Spleen (tissue), 11 donors: ENCODE results near the gene VTCN1. TPM values are rescaled to one million over a fixed set of nuclear protein-coding genes. Genes with fewer than 3 reads are reported as not detected.
"Not testable (repeated sequence)": the region's sequence is repeated elsewhere in the genome, so short reads cannot be mapped to it uniquely, and the experiment has no call there.

Experiments used
- DNase-seq: peaks from one replicate; pipeline ENCODE4 v3.0.0-alpha.2; 2020
- H3K27ac ChIP-seq, 8 donors: fragments of 200-600 bp; sonication (generic) in 7 of 8; 1 replicate in 4 of 8; 2 replicates in 4 of 8; pipeline versions ENCODE4 v1.5.0 to v1.8.0; 2016 to 2021; ENCODE audit warnings: inconsistent platforms in 4 of 8, mild to moderate bottlenecking in 4 of 8, moderate library complexity in 1 of 8
- H3K27me3 ChIP-seq, 7 donors: fragments of 200-600 bp; sonication (generic) in 6 of 7; replicated peaks in 1 of 7; 1 replicate in 4 of 7; 2 replicates in 3 of 7; pipeline versions ENCODE4 v1.5.0 to v1.8.0; 2016 to 2021; ENCODE audit warnings: inconsistent platforms in 3 of 7, mild to moderate bottlenecking in 1 of 7
- H3K36me3 ChIP-seq, 6 donors: fragments of 200-600 bp; sonication (generic) in 5 of 6; 1 replicate in 4 of 6; 2 replicates in 2 of 6; pipeline versions ENCODE4 v1.5.0 to v1.8.0; 2016 to 2021; ENCODE audit warnings: inconsistent platforms in 2 of 6
- H3K4me1 ChIP-seq, 6 donors: fragments of 200-600 bp; sonication (generic) in 5 of 6; 1 replicate in 3 of 6; 2 replicates in 3 of 6; pipeline versions ENCODE4 v1.5.0 to v1.8.0; 2016 to 2021; ENCODE audit warnings: inconsistent platforms in 3 of 6
- H3K4me3 ChIP-seq, 8 donors: fragments of 200-600 bp; sonication (generic) in 7 of 8; 1 replicate in 4 of 8; 2 replicates in 4 of 8; pipeline versions ENCODE4 v1.5.0 to v1.8.0; 2016 to 2021; ENCODE audit warnings: inconsistent platforms in 4 of 8, mild to moderate bottlenecking in 4 of 8, moderate library complexity in 2 of 8
- H3K9me3 ChIP-seq, 8 donors: fragments of 200-600 bp; sonication (generic) in 7 of 8; 1 replicate in 4 of 8; 2 replicates in 4 of 8; pipeline versions ENCODE4 v1.5.0 to v1.8.0; 2016 to 2021; ENCODE audit warnings: inconsistent platforms in 4 of 8
- POLR2A ChIP-seq, 3 donors: fragments of 450-650 bp; IDR thresholded peaks; one replicate each; pipeline ENCODE4 v1.5.1; 2017; ENCODE audit warnings: antibody characterized with exemption in 3 of 3, mild to moderate bottlenecking in 1 of 3
- POLR2AphosphoS5 ChIP-seq, 3 donors: sonication (generic); formaldehyde crosslinking; IDR thresholded peaks; one replicate each; pipeline ENCODE4 v1.5.1; 2017; ENCODE audit warnings: antibody characterized with exemption in 3 of 3
- WGBS, 5 donors: extraction: QIAGEN DNeasy Blood & Tissue Kit in 3 of 5; methylation state at CpG; one replicate each; pipeline versions ENCODE4 v1.1.5 to v1.1.7; 2013 to 2018; 5-methylcytosine and 5-hydroxymethylcytosine counted together
- intact Hi-C: fragments of 100-400 bp; cut with DNase I; formaldehyde crosslinking; loops from one replicate; pipeline ENCODE4 v1.15.0; 2023; ENCODE audit warnings: low total_unique reads
- polyA plus RNA-seq, 3 donors: library from polyadenylated mRNA; stranded (reverse); fragments of 200-250 nt; gene quantifications; one replicate each; pipeline ENCODE4 v1.2.1, GENCODE V29; 2013
- total RNA-seq, 7 donors: library from RNA; depleted of rRNA in 3 of 7; stranded (reverse); fragments of >200 nt in 3 of 7; fragmentation: NEBNext Ultra II Directional in 4 of 7; extraction: Animal tissue kit (Norgen Biotek cat#: 25700) in 4 of 7; gene quantifications; one replicate each; pipeline versions ENCODE4 v1.1.0 to v1.2.1, GENCODE V29; 2016 to 2021
- TF ChIP-seq, protein P1 (sequence below), 11 experiments: fragments of 200-600 bp in 7 of 11; fragments of 450-650 bp in 4 of 11; sonication (generic) in 4 of 11; IDR thresholded peaks in 8 of 11; conservative IDR thresholded peaks in 3 of 11; 1 replicate in 7 of 11; 2 replicates in 4 of 11; pipeline versions ENCODE4 v1.4.0 to v1.8.0; 2016 to 2021; ENCODE audit warnings: antibody characterized with exemption in 11 of 11, inconsistent platforms in 4 of 11, mild to moderate bottlenecking in 1 of 11
- donor health status: healthy with polysubstance abuse.
- donor health status: DM: no; HTN: no; CAD: no; lungs with moderate emphysema.
- donor health status: DM: no; HTN: no; CAD: no.
- donor health status: Bipolar disorder and iron deficiency.
- donor health status: healthy.
- donor health status: DM: no; HTN: no; CAD: no.
- donor health status: DM: yes; HTN: yes; CAD: no.

VTCN1 gene
- total and polyA plus RNA-seq, 10 donors: not detected

DNA sequence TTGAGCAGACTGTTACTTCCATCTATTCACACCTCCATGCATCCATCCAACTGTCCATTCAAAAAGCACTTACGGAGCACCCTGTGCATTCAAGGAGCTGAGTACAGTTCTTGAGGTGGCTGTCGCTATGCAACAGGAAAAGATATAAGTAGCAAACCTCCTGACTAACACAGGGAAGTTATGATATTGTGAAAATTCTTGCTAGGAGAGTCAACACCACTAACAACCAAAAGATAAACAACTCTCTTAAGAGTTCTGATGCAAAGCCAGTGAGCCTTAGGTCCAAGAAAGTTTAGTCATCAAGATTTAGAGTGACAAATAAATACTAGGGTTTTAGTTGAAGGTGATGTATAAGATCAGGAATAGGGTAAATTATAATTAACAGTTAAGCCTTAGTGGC, 44.7 kb downstream of the VTCN1 start:
- no peaks in the 10 kb centered on the region for H3K36me3 ChIP-seq
- no peaks in the 10 kb centered on the region for H3K4me1 ChIP-seq
- H3K27ac ChIP-seq: no peak overlapping the region
- 65 to 93% (median 89%) methylated on average over 2 of the region's 2 CpGs for WGBS, 5 donors
- TF ChIP-seq POLR2AphosphoS5 (IDR thresholded peaks at IDR 0.05) (no peak), POLR2A (IDR thresholded peaks at IDR 0.05) (no peak)
- TF ChIP-seq, protein P1, sequence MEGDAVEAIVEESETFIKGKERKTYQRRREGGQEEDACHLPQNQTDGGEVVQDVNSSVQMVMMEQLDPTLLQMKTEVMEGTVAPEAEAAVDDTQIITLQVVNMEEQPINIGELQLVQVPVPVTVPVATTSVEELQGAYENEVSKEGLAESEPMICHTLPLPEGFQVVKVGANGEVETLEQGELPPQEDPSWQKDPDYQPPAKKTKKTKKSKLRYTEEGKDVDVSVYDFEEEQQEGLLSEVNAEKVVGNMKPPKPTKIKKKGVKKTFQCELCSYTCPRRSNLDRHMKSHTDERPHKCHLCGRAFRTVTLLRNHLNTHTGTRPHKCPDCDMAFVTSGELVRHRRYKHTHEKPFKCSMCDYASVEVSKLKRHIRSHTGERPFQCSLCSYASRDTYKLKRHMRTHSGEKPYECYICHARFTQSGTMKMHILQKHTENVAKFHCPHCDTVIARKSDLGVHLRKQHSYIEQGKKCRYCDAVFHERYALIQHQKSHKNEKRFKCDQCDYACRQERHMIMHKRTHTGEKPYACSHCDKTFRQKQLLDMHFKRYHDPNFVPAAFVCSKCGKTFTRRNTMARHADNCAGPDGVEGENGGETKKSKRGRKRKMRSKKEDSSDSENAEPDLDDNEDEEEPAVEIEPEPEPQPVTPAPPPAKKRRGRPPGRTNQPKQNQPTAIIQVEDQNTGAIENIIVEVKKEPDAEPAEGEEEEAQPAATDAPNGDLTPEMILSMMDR (IDR thresholded peaks at IDR 0.05 in 8 of 11, conservative IDR thresholded peaks at IDR 0.05 in 3 of 11): no peak
- no peak overlapping the region for H3K4me3 ChIP-seq
- DNase-seq: no peak
- intact Hi-C loops: no loop called here
- H3K9me3 ChIP-seq: no peaks in the 10 kb centered on the region
- H3K27me3 ChIP-seq: no peaks in the 10 kb centered on the region

DNA sequence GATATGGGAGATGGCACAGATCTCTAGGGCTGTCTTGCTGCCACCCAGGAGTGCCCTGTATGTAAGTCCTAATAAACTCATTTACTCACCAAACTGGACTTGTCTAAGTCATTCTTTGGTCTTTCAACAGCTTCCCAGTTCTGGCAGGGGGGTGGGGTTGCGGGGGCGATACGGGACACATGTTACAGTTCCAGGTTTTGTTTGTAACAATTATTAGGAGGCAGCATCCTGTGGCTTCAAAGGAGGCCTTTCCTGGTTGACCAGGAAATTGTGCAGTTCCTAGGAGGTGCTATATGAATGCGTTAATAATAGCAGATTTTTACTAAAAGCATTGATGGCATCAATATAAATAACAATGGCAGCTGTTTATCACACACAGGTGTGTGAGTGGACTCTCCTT, 46.5 kb downstream of the VTCN1 start:
- no peaks in the 10 kb centered on the region for H3K9me3 ChIP-seq
- no peak for DNase-seq
- H3K4me3 ChIP-seq: no peak overlapping the region
- no peak for TF ChIP-seq POLR2A (IDR thresholded peaks at IDR 0.05)
- TF ChIP-seq, protein P1 (IDR thresholded peaks at IDR 0.05 in 8 of 11, conservative IDR thresholded peaks at IDR 0.05 in 3 of 11): no peak
- TF ChIP-seq POLR2AphosphoS5 (IDR thresholded peaks at IDR 0.05): no peak
- no peaks in the 10 kb centered on the region for H3K27me3 ChIP-seq
- intact Hi-C loops: no loop called here
- H3K36me3 ChIP-seq: no peaks in the 10 kb centered on the region
- WGBS, 5 donors: 63 to 81% (median 75%) methylated on average over 4 of the region's 4 CpGs
- H3K27ac ChIP-seq: no peak overlapping the region
- H3K4me1 ChIP-seq: no peaks in the 10 kb centered on the region

DNA sequence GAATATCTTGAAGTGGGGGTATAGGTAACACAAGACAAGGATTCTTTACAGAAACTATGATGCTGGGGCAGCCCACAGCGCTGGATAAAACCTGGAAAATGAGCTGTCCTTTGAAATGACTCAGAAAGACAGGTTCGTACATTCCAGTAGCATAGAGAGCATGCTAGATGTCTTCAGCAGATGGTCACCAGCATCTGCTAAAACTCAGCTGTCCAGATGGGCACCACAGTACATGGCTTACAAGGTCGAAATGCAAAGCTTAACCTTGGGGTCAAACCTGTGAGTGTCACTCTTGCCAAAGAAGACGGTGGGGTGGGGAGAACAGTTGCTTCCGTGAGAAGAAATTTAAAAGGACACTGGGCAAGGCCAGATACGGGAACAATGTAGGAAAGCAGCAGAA, 47.9 kb downstream of the VTCN1 start:
- H3K36me3 ChIP-seq: no peaks in the 10 kb centered on the region
- no peaks in the 10 kb centered on the region for H3K4me1 ChIP-seq
- no peaks in the 10 kb centered on the region for H3K9me3 ChIP-seq
- DNase-seq: no peak
- intact Hi-C loops: no loop called here
- no peak overlapping the region for H3K4me3 ChIP-seq
- TF ChIP-seq, protein P1 (IDR thresholded peaks at IDR 0.05 in 8 of 11, conservative IDR thresholded peaks at IDR 0.05 in 3 of 11): no peak
- no peak for TF ChIP-seq POLR2A (IDR thresholded peaks at IDR 0.05)
- TF ChIP-seq POLR2AphosphoS5 (IDR thresholded peaks at IDR 0.05): no peak
- H3K27ac ChIP-seq: no peak overlapping the region
- H3K27me3 ChIP-seq: no peaks in the 10 kb centered on the region
- 80 to 88% (median 82%) methylated on average over 6 of the region's 6 CpGs for WGBS, 5 donors

DNA sequence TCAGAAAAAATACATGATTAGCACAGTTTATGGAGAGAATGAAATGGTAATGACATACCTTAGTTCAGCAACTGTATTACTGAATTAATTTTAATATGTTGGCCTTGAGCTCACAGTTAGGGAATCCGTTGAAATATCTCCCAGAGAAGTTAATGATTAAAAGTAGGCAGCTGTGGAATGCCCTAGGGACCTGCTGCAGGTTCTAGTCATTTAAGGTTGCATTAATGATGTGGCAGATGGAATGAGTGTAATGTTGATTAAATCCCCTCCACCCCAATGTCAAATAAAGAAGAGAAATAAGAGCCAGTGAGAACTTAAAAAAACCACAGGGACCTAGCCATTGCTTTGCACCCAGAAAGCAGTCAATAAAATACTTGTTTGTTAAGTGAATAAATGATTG, 48.8 kb downstream of the VTCN1 start:
- no peak overlapping the region for H3K27ac ChIP-seq
- H3K4me1 ChIP-seq: no peaks in the 10 kb centered on the region
- WGBS, 5 donors: 51 to 88% (median 68%) methylated on average over 1 of the region's 1 CpG
- H3K36me3 ChIP-seq: no peaks in the 10 kb centered on the region
- no peak for DNase-seq
- intact Hi-C loops: no loop called here
- H3K4me3 ChIP-seq: no peak overlapping the region
- no peaks in the 10 kb centered on the region for H3K27me3 ChIP-seq
- TF ChIP-seq, protein P1 (IDR thresholded peaks at IDR 0.05 in 8 of 11, conservative IDR thresholded peaks at IDR 0.05 in 3 of 11): no peak
- no peak for TF ChIP-seq POLR2AphosphoS5 (IDR thresholded peaks at IDR 0.05)
- no peaks in the 10 kb centered on the region for H3K9me3 ChIP-seq

DNA sequence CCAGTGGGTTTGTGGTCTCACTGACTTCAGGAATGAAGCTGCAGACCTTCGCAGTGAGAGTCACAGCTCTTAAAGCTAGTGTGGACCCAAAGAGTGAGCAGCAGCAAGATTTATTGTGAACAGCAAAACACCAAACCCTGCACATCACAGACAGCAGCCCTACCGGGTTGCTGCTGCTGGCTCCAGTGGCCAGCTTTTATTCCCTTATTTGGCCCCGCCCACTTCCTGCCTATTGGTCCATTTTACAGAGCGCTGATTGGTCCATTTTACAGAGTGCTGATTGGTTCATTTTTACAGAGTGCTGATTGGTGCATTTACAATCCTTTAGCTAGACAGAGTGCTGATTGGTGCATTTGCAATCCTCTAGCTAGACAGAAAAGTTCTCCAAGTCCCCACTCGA, 59.4 kb downstream of the VTCN1 start:
- H3K9me3 ChIP-seq, intact Hi-C loops, H3K27ac ChIP-seq, H3K4me1 ChIP-seq, DNase-seq, H3K27me3 ChIP-seq, H3K4me3 ChIP-seq, H3K36me3 ChIP-seq: not testable (repeated sequence)
- 78 to 88% (median 81%) methylated on average over 5 of the region's 5 CpGs for WGBS, 5 donors
